ENCODE measurements around the gene ISG20.
A peak's percentile ranks its signal among the peaks of the same experiment; 100 is the strongest.

ISG20 gene

GRCh38 chr15:88613074-88613944 is 25.5 kb upstream of the ISG20 start:
- TF ChIP-seq CTCF (IDR thresholded peaks at IDR 0.05) (no peak), ZFX (IDR thresholded peaks at IDR 0.05; ENCODE audit: borderline replicate concordance) (no peak)

GRCh38 chr15:88615303-88616107 is 23.3 kb upstream of the ISG20 start:
- H3K27ac ChIP-seq: peak overlapping the region; percentile 95
- no peak for TF ChIP-seq ZFX (IDR thresholded peaks at IDR 0.05; ENCODE audit: borderline replicate concordance)
- TF ChIP-seq CTCF (IDR thresholded peaks at IDR 0.05): no peak

More at GRCh38 chr15:88613074-88613944, 25.5 kb upstream of the ISG20 start:
- H3K27ac ChIP-seq: no peak overlapping the region

GRCh38 chr15:88616240-88616639 is 22.6 kb upstream of the ISG20 start:
- TF ChIP-seq CTCF (IDR thresholded peaks at IDR 0.05) (no peak), ZFX (IDR thresholded peaks at IDR 0.05; ENCODE audit: borderline replicate concordance) (no peak)
- peak overlapping the region; percentile 95 for H3K27ac ChIP-seq

GRCh38 chr15:88617031-88617722 is 21.6 kb upstream of the ISG20 start:
- H3K27ac ChIP-seq: peak overlapping the region; percentile 95
- TF ChIP-seq CTCF (IDR thresholded peaks at IDR 0.05): no peak
- TF ChIP-seq ZFX (IDR thresholded peaks at IDR 0.05; ENCODE audit: borderline replicate concordance): no peak

- TF ChIP-seq CTCF (IDR thresholded peaks at IDR 0.05) (no peak), ZFX (IDR thresholded peaks at IDR 0.05; ENCODE audit: borderline replicate concordance) (no peak)
- peak overlapping the region; percentile 89 for H3K27ac ChIP-seq
These were observed 21.0 kb upstream of the ISG20 start for GRCh38 chr15:88617790-88618189.

- TF ChIP-seq CTCF (IDR thresholded peaks at IDR 0.05) (no peak), ZFX (IDR thresholded peaks at IDR 0.05; ENCODE audit: borderline replicate concordance) (no peak)
- peak overlapping the region; percentile 89 for H3K27ac ChIP-seq
These were observed 20.1 kb upstream of the ISG20 start for GRCh38 chr15:88618686-88619085.

Data from 22Rv1 (cell line).